GM23248 (cell line): ENCODE data around the gene MCTP2. TPM values are rescaled to one million over a fixed set of nuclear protein-coding genes. Genes with fewer than 3 reads are reported as not detected.

Experiments used
- DNase-seq: peaks from one replicate; pipeline ENCODE4 v3.0.0-alpha.2; 2015
- H2AFZ ChIP-seq: fragments of 200-600 bp; sonication (generic); 2 replicates; pipeline ENCODE4 v1.6.1; 2016; ENCODE audit warnings: antibody characterized with exemption
- H3F3A ChIP-seq: fragments of 200-600 bp; sonication (generic); 2 replicates; pipeline ENCODE4 v1.6.1; 2016; ENCODE audit warnings: mild to moderate bottlenecking, antibody characterized with exemption, mixed run types; ENCODE audit not compliant: insufficient read depth
- H3K27ac ChIP-seq: fragments of 200-600 bp; sonication (generic); 2 replicates; pipeline ENCODE4 v1.5.1; 2016; ENCODE audit warnings: mild to moderate bottlenecking
- H3K27me3 ChIP-seq: fragments of 200-600 bp; sonication (generic); replicated peaks from 2 replicates; pipeline ENCODE4 v1.6.1; 2016; ENCODE audit warnings: mild to moderate bottlenecking; ENCODE audit not compliant: insufficient read depth
- H3K36me3 ChIP-seq: fragments of 200-600 bp; sonication (generic); 2 replicates; pipeline ENCODE4 v1.6.1; 2016; ENCODE audit warnings: low read depth, mild to moderate bottlenecking
- H3K4me1 ChIP-seq: fragments of 200-600 bp; sonication (generic); 2 replicates; pipeline ENCODE4 v1.6.1; 2016; ENCODE audit warnings: mild to moderate bottlenecking; ENCODE audit not compliant: insufficient read depth
- H3K4me2 ChIP-seq: fragments of 200-600 bp; sonication (generic); one replicate; pipeline ENCODE4 v1.6.1; 2016; ENCODE audit warnings: mild to moderate bottlenecking; ENCODE audit not compliant: unreplicated experiment
- H3K4me3 ChIP-seq: fragments of 200-600 bp; sonication (generic); 2 replicates; pipeline ENCODE4 v1.5.1; 2016; ENCODE audit warnings: mild to moderate bottlenecking
- H3K79me2 ChIP-seq: fragments of 200-600 bp; sonication (generic); 2 replicates; pipeline ENCODE4 v1.6.1; 2016; ENCODE audit warnings: mild to moderate bottlenecking; ENCODE audit not compliant: insufficient read depth
- H3K9ac ChIP-seq: fragments of 200-600 bp; sonication (generic); 2 replicates; pipeline ENCODE4 v1.6.1; 2016; ENCODE audit warnings: mild to moderate bottlenecking
- H3K9me2 ChIP-seq: fragments of 200-600 bp; sonication (generic); 2 replicates; pipeline ENCODE4 v1.6.1; 2016; ENCODE audit warnings: mixed run types, mild to moderate bottlenecking, moderate library complexity; ENCODE audit not compliant: insufficient read depth
- H3K9me3 ChIP-seq: fragments of 200-600 bp; sonication (generic); one replicate; pipeline ENCODE4 v1.6.1; 2017; ENCODE audit warnings: low read depth
- H4K20me1 ChIP-seq: fragments of 200-600 bp; sonication (generic); 2 replicates; pipeline ENCODE4 v1.6.0; 2016; ENCODE audit not compliant: insufficient read depth
- EZH2 ChIP-seq: fragments of 200-600 bp; sonication (generic); IDR thresholded peaks from 2 replicates; pipeline ENCODE4 v1.6.1; 2018; ENCODE audit warnings: antibody characterized with exemption, mild to moderate bottlenecking; ENCODE audit not compliant: insufficient read depth, poor library complexity, severe bottlenecking
- EZH2phosphoT487 ChIP-seq: fragments of 200-600 bp; sonication (generic); IDR thresholded peaks from 2 replicates; pipeline ENCODE4 v1.6.1; 2018; ENCODE audit warnings: antibody characterized with exemption, moderate library complexity, mild to moderate bottlenecking, low read depth; ENCODE audit not compliant: insufficient read depth
- WGBS, 2 experiments: methylation state at CpG; one replicate each; pipeline ENCODE4 v1.1.6; 2015 to 2017; ENCODE audit warnings: low lambda C conversion rate in 2 of 2, low coverage in 1 of 2; ENCODE audit errors: missing lambda C conversion rate in 2 of 2; 5-methylcytosine and 5-hydroxymethylcytosine counted together
- in situ Hi-C: fragments of 300-500 bp; cut with MboI; formaldehyde crosslinking; loops from 2 replicates; pipeline ENCODE4 v1.15.0; 2020
- polyA plus RNA-seq: library from polyadenylated mRNA; unstranded; fragments of >200 nt; fragmentation: Nextera tagmentation; extraction: Ambion mirVana; gene quantifications from 2 replicates; pipeline ENCODE4 v1.2.1, GENCODE V29; 2016
- total RNA-seq: library from RNA; depleted of rRNA; stranded (reverse); fragments of >200 nt; shearing (Covaris generic); gene quantifications from 2 replicates; pipeline ENCODE4 v1.2.3, GENCODE V29; 2014

MCTP2 gene
- total and polyA plus RNA-seq, 2 experiments from 2014 or later = 0.70 to 0.97 TPM

DNA sequence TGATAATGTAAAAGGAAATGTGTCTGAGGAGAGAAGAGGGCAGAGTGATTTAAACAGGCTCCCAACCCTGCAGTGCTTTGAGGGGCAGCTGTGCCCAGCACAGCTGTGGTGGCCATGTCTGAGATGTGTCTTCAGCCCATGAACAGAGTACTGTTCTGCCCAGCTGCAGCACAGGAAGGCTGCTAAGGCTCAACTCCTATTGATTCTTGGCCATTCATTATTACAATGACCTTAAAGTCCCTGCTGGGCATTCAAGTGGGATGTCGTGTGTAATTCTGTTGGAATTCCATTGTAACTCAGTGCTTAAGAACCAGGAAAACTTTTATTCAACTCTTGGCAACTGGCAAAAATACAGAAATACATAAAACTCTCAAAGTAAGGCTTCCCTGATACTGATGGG is 229.3 kb downstream of the MCTP2 start:
- Histone ChIP-seq H3K36me3 (no peaks in the 10 kb centered on the region), H3K4me2 (no peak overlapping the region), H3K9ac (no peak overlapping the region), H3K4me1 (no peaks in the 10 kb centered on the region), H3K27me3 (no peaks in the 10 kb centered on the region), H3K9me2 (no peaks in the 10 kb centered on the region), H2AFZ (no peak overlapping the region), H4K20me1 (no peaks in the 10 kb centered on the region), H3F3A (no peaks in the 10 kb centered on the region), H3K79me2 (no peaks in the 10 kb centered on the region), H3K4me3 (no peak overlapping the region), H3K27ac (no peak overlapping the region), H3K9me3 (no peaks in the 10 kb centered on the region)
- 30 to 36% methylated on average over 1 of the region's 1 CpG for WGBS, 2 experiments
- no peak for DNase-seq
- in situ Hi-C loops = no loop called here
- TF ChIP-seq EZH2 (no peak), EZH2phosphoT487 (no peak)

DNA sequence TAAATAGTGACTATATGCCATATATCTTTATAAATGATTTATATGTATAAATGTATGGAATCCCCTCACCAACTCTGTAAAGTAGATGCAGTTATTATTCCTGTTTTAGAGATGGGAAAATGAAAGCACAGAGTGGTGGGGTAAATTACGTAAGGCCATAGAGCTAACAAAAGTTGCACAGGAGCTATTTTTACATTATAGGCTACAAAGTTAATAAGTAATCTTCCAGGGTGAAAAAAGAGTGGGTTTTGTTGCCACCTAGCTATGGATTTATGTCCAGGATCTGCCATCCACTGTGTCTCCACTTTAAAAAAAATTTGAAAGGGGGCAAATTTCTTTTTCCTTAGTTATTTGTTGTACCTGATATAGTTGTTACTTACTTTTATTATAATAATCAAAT is 235.7 kb downstream of the MCTP2 start:
- Histone ChIP-seq H2AFZ (no peak overlapping the region), H3K27ac (no peak overlapping the region), H3K9ac (no peak overlapping the region), H3K27me3 (no peaks in the 10 kb centered on the region), H3K9me2 (no peaks in the 10 kb centered on the region), H3F3A (no peaks in the 10 kb centered on the region), H3K4me1 (no peaks in the 10 kb centered on the region), H3K9me3 (no peaks in the 10 kb centered on the region), H3K4me2 (no peak overlapping the region), H3K36me3 (no peaks in the 10 kb centered on the region), H4K20me1 (no peaks in the 10 kb centered on the region), H3K4me3 (no peak overlapping the region), H3K79me2 (no peaks in the 10 kb centered on the region)
- 63 to 76% methylated on average over 1 of the region's 1 CpG for WGBS, 2 experiments
- TF ChIP-seq EZH2 (no peak), EZH2phosphoT487 (no peak)
- DNase-seq = no peak
- in situ Hi-C loops = no loop called here

DNA sequence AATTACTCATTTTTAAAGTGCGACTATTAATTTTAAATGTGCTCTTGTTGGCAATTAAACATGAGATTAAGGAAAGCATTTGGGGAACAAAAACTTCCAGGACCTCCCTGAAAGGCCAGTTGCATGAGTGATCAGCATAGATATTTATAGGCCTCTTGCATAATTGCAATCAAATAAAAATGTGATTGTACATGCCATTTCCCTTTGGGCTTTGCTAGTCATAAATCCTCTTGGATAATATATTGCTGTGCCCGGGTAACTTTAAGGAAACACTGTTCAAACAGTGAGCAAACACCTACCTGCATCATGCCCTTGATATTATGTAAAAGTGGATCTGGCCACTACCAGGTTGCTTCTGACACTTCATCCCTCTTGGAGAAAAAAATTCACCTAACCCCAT is 239.1 kb downstream of the MCTP2 start:
- no peak for DNase-seq
- H3K9me2 ChIP-seq = no peaks in the 10 kb centered on the region
- H2AFZ ChIP-seq = no peak overlapping the region
- no peaks in the 10 kb centered on the region for H4K20me1 ChIP-seq
- 11 to 24% methylated on average over 2 of the region's 2 CpGs for WGBS, 2 experiments
- H3K9ac ChIP-seq = no peak overlapping the region
- no peaks in the 10 kb centered on the region for H3K79me2 ChIP-seq
- no peak overlapping the region for H3K4me2 ChIP-seq
- no peaks in the 10 kb centered on the region for H3K27me3 ChIP-seq
- no peak overlapping the region for H3K27ac ChIP-seq
- H3K4me1 ChIP-seq = no peaks in the 10 kb centered on the region
- in situ Hi-C loops = no loop called here
- no peaks in the 10 kb centered on the region for H3F3A ChIP-seq
- no peak for TF ChIP-seq EZH2phosphoT487
- no peak for TF ChIP-seq EZH2
- H3K4me3 ChIP-seq = no peak overlapping the region
- H3K9me3 ChIP-seq = no peaks in the 10 kb centered on the region
- H3K36me3 ChIP-seq = no peaks in the 10 kb centered on the region

DNA sequence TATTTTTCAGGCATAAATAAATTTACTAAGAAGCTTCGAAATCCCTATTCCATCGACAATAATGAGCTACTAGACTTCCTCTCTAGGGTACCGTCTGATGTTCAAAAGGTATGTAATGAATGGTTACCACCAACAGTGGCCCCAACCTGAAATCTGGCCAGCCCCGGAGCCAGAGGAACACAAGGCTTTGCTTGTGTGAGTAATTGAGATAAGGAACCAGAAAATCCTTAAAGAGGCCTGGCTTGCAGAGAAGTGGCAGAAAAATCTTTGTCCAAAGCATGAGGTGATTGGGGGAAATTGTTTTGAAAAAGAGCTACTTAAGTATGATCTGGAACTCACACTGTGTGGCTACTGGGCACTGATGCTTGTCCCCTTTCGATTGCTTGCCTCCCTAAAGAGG is 245.3 kb downstream of the MCTP2 start:
- Histone ChIP-seq H3K4me2 (no peak overlapping the region), H3K4me3 (no peak overlapping the region), H3K79me2 (no peaks in the 10 kb centered on the region), H3K9me3 (no peaks in the 10 kb centered on the region), H3K9me2 (no peaks in the 10 kb centered on the region), H4K20me1 (no peaks in the 10 kb centered on the region), H3K36me3 (no peaks in the 10 kb centered on the region), H3K27me3 (no peaks in the 10 kb centered on the region), H3K4me1 (no peaks in the 10 kb centered on the region), H2AFZ (no peak overlapping the region), H3K27ac (no peak overlapping the region), H3F3A (no peaks in the 10 kb centered on the region), H3K9ac (no peak overlapping the region)
- DNase-seq = no peak
- 44 to 54% methylated on average over 5 of the region's 5 CpGs for WGBS, 2 experiments
- no peak for TF ChIP-seq EZH2phosphoT487
- TF ChIP-seq EZH2 = no peak
- in situ Hi-C loops = no loop called here
